A673 (cell line): ENCODE results near the gene HTR3B. TPM values are rescaled to one million over a fixed set of nuclear protein-coding genes. Genes with fewer than 3 reads are reported as not detected.
A peak's percentile ranks its signal among the peaks of the same experiment; 100 is the strongest.

ENCODE experiments used
- BruUV-seq: library from RNA; stranded (reverse); fragments of 400-500 nt; replicated peaks from 2 replicates; lab custom pipeline; 2021; lab: Mats Ljungman, UMichigan
- CTCF ChIA-PET: fragments of 300-600 bp; sonication (Branson Sonifier 250); formaldehyde crosslinking; loops from one replicate; lab custom pipeline; 2022; ENCODE audit warnings: antibody characterized with exemption; lab: Charles Lee
- POLR2A ChIA-PET: fragments of 300-600 bp; sonication (Branson Sonifier 250); formaldehyde crosslinking; loops from one replicate; lab custom pipeline; 2022; ENCODE audit warnings: antibody characterized with exemption; ENCODE audit not compliant: low non-redundant PET; lab: Charles Lee
- DNase-seq: peaks from one replicate; pipeline ENCODE4 v3.0.0-alpha.2; 2015; ENCODE audit warnings: low spot score
- H3K27ac ChIP-seq: fragments of 200-600 bp; sonication (generic); 2 replicates; pipeline ENCODE4 v1.5.1; 2016; ENCODE audit warnings: mixed run types, low read depth, mild to moderate bottlenecking, mixed read lengths, antibody characterized with exemption, low read length; ENCODE audit not compliant: poor library complexity, severe bottlenecking
- H3K27me3 ChIP-seq: fragments of 200-600 bp; sonication (generic); replicated peaks from 2 replicates; pipeline ENCODE4 v1.6.1; 2017; ENCODE audit warnings: mixed run types, low read depth, mild to moderate bottlenecking, mixed read lengths, antibody characterized with exemption, low read length; ENCODE audit not compliant: insufficient read depth, poor library complexity
- H3K36me3 ChIP-seq: fragments of 200-600 bp; sonication (generic); 2 replicates; pipeline ENCODE4 v1.6.1; 2016; ENCODE audit warnings: mixed run types, mild to moderate bottlenecking, mixed read lengths, antibody characterized with exemption, low read length; ENCODE audit not compliant: insufficient read depth, poor library complexity, severe bottlenecking
- H3K4me1 ChIP-seq: fragments of 200-600 bp; sonication (generic); 2 replicates; pipeline ENCODE4 v1.6.1; 2017; ENCODE audit warnings: mixed run types, mild to moderate bottlenecking, mixed read lengths, antibody characterized with exemption, low read length; ENCODE audit not compliant: insufficient read depth, poor library complexity, severe bottlenecking
- H3K4me3 ChIP-seq: fragments of 200-600 bp; sonication (generic); 2 replicates; pipeline ENCODE4 v1.5.1; 2016; ENCODE audit warnings: low read depth, mixed run types, mild to moderate bottlenecking, mixed read lengths, low read length; ENCODE audit not compliant: poor library complexity, severe bottlenecking
- H3K9me3 ChIP-seq: fragments of 200-600 bp; sonication (generic); 2 replicates; pipeline ENCODE4 v1.6.1; 2016; ENCODE audit warnings: mixed run types, low read depth, mild to moderate bottlenecking, mixed read lengths, antibody characterized with exemption, low read length; ENCODE audit not compliant: poor library complexity, severe bottlenecking
- CTCF ChIP-seq: fragments of 300-800, 200-600 bp; sonication (generic); conservative IDR thresholded peaks from 2 replicates; pipeline ENCODE4 v1.5.1; 2017; ENCODE audit warnings: low read depth, mild to moderate bottlenecking, antibody characterized with exemption, low read length, moderate library complexity, mixed read lengths
- EZH2 ChIP-seq: fragments of 200-600 bp; sonication (generic); IDR thresholded peaks from 2 replicates; pipeline ENCODE4 v1.6.1; 2017; ENCODE audit warnings: borderline replicate concordance, low read depth, mild to moderate bottlenecking, mixed read lengths, antibody characterized with exemption, low read length; ENCODE audit not compliant: poor library complexity, severe bottlenecking
- intact Hi-C: fragments of 100-400 bp; cut with micrococcal nuclease; formaldehyde crosslinking; loops from one replicate; pipeline ENCODE4 v1.10.0; 2022; ENCODE audit not compliant: unreplicated experiment
- total RNA-seq: library from RNA; stranded (reverse); gene quantifications from 2 replicates; pipeline ENCODE4 v1.2.3, GENCODE V29; 2021

The HTR3B gene
- total RNA-seq, 1 experiment from 2014 or later, result not detected

DNA sequence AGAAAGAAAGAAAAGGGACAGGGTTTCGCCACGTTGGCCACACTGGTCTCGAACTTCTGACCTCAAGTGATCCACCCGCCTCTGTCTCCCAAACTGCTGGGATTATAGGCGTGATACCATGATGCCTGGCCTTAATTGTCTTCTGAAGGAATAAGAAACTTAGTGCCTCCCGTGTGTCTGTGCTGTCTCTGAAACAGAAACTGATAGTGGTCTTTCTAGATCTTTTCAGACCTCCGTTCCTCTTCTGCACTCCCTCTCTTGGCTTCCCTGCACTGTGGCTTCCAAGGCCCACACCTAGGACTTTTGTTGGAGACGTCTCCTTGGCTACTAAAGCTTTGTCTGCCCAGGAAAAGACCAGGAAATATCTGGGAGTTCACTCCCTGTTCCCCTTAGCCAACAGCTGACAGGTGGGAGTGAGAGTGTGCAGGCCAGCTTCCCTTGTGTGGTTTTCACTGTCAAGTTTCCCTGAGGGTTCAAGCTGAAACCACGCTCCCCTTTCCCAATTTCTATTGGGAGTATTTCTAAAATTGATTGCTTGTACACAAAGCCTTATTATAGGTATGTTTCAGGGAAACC is 10.1 kb upstream of the HTR3B start:
- DNase-seq, result no peak
- no peaks in the 10 kb centered on the region for H3K4me1 ChIP-seq
- ChIA-PET POLR2A (no interaction called here), CTCF (interaction anchor here (2.8 kb wide), 1 partner anchor 366 kb away, joined by 80 read pairs; no protein-coding TSS in a partner anchor)
- no TSS peak for BruUV-seq
- no peak overlapping the region for H3K4me3 ChIP-seq
- no peak overlapping the region for H3K27ac ChIP-seq
- TF ChIP-seq EZH2 (no peak), CTCF (no peak)
- H3K36me3 ChIP-seq, result no peaks in the 10 kb centered on the region
- H3K9me3 ChIP-seq, result no peaks in the 10 kb centered on the region
- H3K27me3 ChIP-seq, result no peaks in the 10 kb centered on the region
- intact Hi-C loops, result no loop called here

- H3K36me3 ChIP-seq, result no peaks in the 10 kb centered on the region
- TF ChIP-seq EZH2, result no peak
- no peak for TF ChIP-seq CTCF
- no peak overlapping the region for H3K27ac ChIP-seq
- CTCF ChIA-PET, result interaction anchor here (0.6 to 2.8 kb wide), 14 partner anchors 9 to 428 kb away, joined by 3 to 80 read pairs (median 5); partner anchors contain the start of gene HTR3B
- intact Hi-C loops, result loop anchor here (1.0 to 5.0 kb wide), 3 partner anchors 97 to 366 kb away; no protein-coding TSS in a partner anchor
- no peaks in the 10 kb centered on the region for H3K27me3 ChIP-seq
- no peaks in the 10 kb centered on the region for H3K4me1 ChIP-seq
- H3K4me3 ChIP-seq, result no peak overlapping the region
- no peaks in the 10 kb centered on the region for H3K9me3 ChIP-seq
- POLR2A ChIA-PET, result interaction anchor here (0.6 kb wide), 1 partner anchor 283 kb away, joined by 3 read pairs; no protein-coding TSS in a partner anchor
- peak; percentile 35 for DNase-seq
- BruUV-seq, result no TSS peak
Measured at GRCh38 chr11:113895367-113896155, 9.0 kb upstream of the HTR3B start.

GRCh38 chr11:113896156-113896879 is 8.3 kb upstream of the HTR3B start:
- CTCF ChIA-PET, result interaction anchor here (0.5 to 2.8 kb wide), 17 partner anchors 8 to 375 kb away, joined by 3 to 80 read pairs (median 4); partner anchors contain the start of gene HTR3B
- intact Hi-C loops, result loop anchor here (1.0 to 5.0 kb wide), 3 partner anchors 96 to 365 kb away; no protein-coding TSS in a partner anchor
- no peaks in the 10 kb centered on the region for H3K27me3 ChIP-seq
- no peak overlapping the region for H3K4me3 ChIP-seq
- POLR2A ChIA-PET, result interaction anchor here (0.6 kb wide), 1 partner anchor 283 kb away, joined by 3 read pairs; no protein-coding TSS in a partner anchor
- no peaks in the 10 kb centered on the region for H3K36me3 ChIP-seq
- H3K4me1 ChIP-seq, result no peaks in the 10 kb centered on the region
- no peak overlapping the region for H3K27ac ChIP-seq
- DNase-seq, result peak; percentile 67
- no peaks in the 10 kb centered on the region for H3K9me3 ChIP-seq
- TF ChIP-seq CTCF (peak; percentile 90), EZH2 (no peak)
- BruUV-seq, result no TSS peak
